ENCODE results near the gene LCN12. TPM values are rescaled to one million over a fixed set of nuclear protein-coding genes. Genes with fewer than 3 reads are reported as not detected.

LCN12 gene
- total RNA-seq, 1 experiment from 2014 or later, result 0.55 TPM

GRCh38 chr9:136941231-136942111, 10.6 kb upstream of the LCN12 start:
- ChIA-PET POLR2A (ENCODE audit: unreplicated experiment) (no interaction called here), CTCF (no interaction called here)

GRCh38 chr9:136942112-136942880, 9.8 kb upstream of the LCN12 start:
- H3K27ac ChIP-seq (ENCODE audit: low read length), result no peak overlapping the region
- intact Hi-C loops (cut with micrococcal nuclease), result no loop called here
- DNase-seq, result no peak
- ATAC-seq, result no peak
- H3K27me3 ChIP-seq (ENCODE audit: low read length), result no peaks in the 10 kb centered on the region
- no TSS peak for BruUV-seq (replicated peaks)
- H3K9me3 ChIP-seq (ENCODE audit: low read length), result no peaks in the 10 kb centered on the region
- H3K79me2 ChIP-seq (ENCODE audit: low read length), result peaks cover 26% of the 10 kb centered on the region
- ChIA-PET POLR2A (ENCODE audit: unreplicated experiment) (no interaction called here), CTCF (no interaction called here)
- no peak overlapping the region for H3K9ac ChIP-seq (ENCODE audit: low read length)
- no peaks in the 10 kb centered on the region for H3K9me2 ChIP-seq (replicated peaks; ENCODE audit: low read length)
- H3K36me3 ChIP-seq (ENCODE audit: low read depth, low read length), result no peaks in the 10 kb centered on the region; the same call in 1 of the 2 replicates
- no peaks in the 10 kb centered on the region for H4K20me1 ChIP-seq (ENCODE audit: low read length)
- H3K4me2 ChIP-seq (ENCODE audit: low read length), result peak overlapping the region; percentile 98
- TF ChIP-seq, protein P1, sequence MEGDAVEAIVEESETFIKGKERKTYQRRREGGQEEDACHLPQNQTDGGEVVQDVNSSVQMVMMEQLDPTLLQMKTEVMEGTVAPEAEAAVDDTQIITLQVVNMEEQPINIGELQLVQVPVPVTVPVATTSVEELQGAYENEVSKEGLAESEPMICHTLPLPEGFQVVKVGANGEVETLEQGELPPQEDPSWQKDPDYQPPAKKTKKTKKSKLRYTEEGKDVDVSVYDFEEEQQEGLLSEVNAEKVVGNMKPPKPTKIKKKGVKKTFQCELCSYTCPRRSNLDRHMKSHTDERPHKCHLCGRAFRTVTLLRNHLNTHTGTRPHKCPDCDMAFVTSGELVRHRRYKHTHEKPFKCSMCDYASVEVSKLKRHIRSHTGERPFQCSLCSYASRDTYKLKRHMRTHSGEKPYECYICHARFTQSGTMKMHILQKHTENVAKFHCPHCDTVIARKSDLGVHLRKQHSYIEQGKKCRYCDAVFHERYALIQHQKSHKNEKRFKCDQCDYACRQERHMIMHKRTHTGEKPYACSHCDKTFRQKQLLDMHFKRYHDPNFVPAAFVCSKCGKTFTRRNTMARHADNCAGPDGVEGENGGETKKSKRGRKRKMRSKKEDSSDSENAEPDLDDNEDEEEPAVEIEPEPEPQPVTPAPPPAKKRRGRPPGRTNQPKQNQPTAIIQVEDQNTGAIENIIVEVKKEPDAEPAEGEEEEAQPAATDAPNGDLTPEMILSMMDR (conservative IDR thresholded peaks at IDR 0.05; ENCODE audit: low read depth, low read length), result no peak
- TF ChIP-seq EZH2phosphoT487 (IDR thresholded peaks at IDR 0.05; ENCODE audit: borderline replicate concordance, low read length), result no peak
- TF ChIP-seq EZH2 (IDR thresholded peaks at IDR 0.05; ENCODE audit: low read length, unreplicated experiment), result no peak
- H3K4me1 ChIP-seq (ENCODE audit: insufficient read depth, low read length), result no peaks in the 10 kb centered on the region; the same call in 1 of the 2 replicates
- no peak overlapping the region; the same call in 1 of the 2 replicates for H3K4me3 ChIP-seq (ENCODE audit: low read length)
- no peak overlapping the region for H2AFZ ChIP-seq (ENCODE audit: low read length)
- H3F3A ChIP-seq (ENCODE audit: low read length, unreplicated experiment), result no peaks in the 10 kb centered on the region

More at GRCh38 chr9:136941231-136942111, 10.6 kb upstream of the LCN12 start:
- Histone ChIP-seq H3K9me2 (replicated peaks; ENCODE audit: low read length) (no peaks in the 10 kb centered on the region), H3F3A (ENCODE audit: low read length, unreplicated experiment) (no peaks in the 10 kb centered on the region), H3K4me1 (ENCODE audit: insufficient read depth, low read length) (no peaks in the 10 kb centered on the region; the same call in 1 of the 2 replicates), H3K36me3 (ENCODE audit: low read depth, low read length) (no peaks in the 10 kb centered on the region; the same call in 1 of the 2 replicates), H3K27ac (ENCODE audit: low read length) (no peak overlapping the region), H2AFZ (ENCODE audit: low read length) (no peak overlapping the region), H4K20me1 (ENCODE audit: low read length) (no peaks in the 10 kb centered on the region), H3K4me2 (ENCODE audit: low read length) (no peak overlapping the region), H3K9ac (ENCODE audit: low read length) (no peak overlapping the region), H3K9me3 (ENCODE audit: low read length) (no peaks in the 10 kb centered on the region), H3K79me2 (ENCODE audit: low read length) (peaks cover 26% of the 10 kb centered on the region), H3K27me3 (ENCODE audit: low read length) (no peaks in the 10 kb centered on the region), H3K4me3 (ENCODE audit: low read length) (no peak overlapping the region)
- no peak for ATAC-seq
- DNase-seq, result no peak
- no TSS peak for BruUV-seq (replicated peaks)
- intact Hi-C loops (cut with micrococcal nuclease), result no loop called here
- TF ChIP-seq, protein P1 (conservative IDR thresholded peaks at IDR 0.05; ENCODE audit: low read depth, low read length), result no peak
- TF ChIP-seq EZH2 (IDR thresholded peaks at IDR 0.05; ENCODE audit: low read length, unreplicated experiment) (no peak), EZH2phosphoT487 (IDR thresholded peaks at IDR 0.05; ENCODE audit: borderline replicate concordance, low read length) (no peak)

Data from PC-3 (cell line).